Measurements from ENCODE around the gene TRMT11. TPM values are rescaled to one million over a fixed set of nuclear protein-coding genes. Genes with fewer than 3 reads are reported as not detected.

The TRMT11 gene
- total RNA-seq, 3 donors from 2014 or later (not counting 1 experiment from before 2014, with no cell fraction given): 12.2 to 16.6 (median 12.7) TPM

DNA sequence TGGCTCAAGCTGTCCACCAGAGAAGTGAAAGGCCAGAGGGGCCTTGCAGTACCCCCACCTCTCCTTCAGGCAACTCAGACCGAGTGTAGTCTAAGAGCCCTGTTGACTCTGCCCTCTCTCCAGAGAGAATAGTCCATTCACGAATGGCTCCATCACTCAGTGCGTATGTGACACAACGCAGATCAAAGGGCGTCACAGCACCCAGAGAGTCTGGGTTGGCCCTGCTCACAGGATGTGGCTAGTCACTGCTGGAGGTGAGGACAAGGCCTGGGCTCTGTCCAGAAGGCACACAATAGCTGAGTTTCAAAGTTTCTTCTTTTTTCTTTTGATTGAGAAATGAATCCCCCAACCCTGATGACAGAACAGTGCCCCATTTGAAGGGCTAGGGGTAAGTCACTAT, 74.1 kb downstream of the TRMT11 start:
- no peak overlapping the region for H3K4me3 ChIP-seq (ENCODE audit: low read length)
- H3K36me3 ChIP-seq (ENCODE audit: control insufficient read depth, insufficient read depth, low read length): no peaks in the 10 kb centered on the region
- H3K27me3 ChIP-seq (ENCODE audit: control insufficient read depth, insufficient read depth, low read length): no peaks in the 10 kb centered on the region
- Mint-ChIP-seq H3K36me3 (no peaks in the 10 kb centered on the region), H3K27me3 (ENCODE audit: low read depth in 2 of 2) (no peaks in the 10 kb centered on the region), H3K4me3 (no peak overlapping the region), H3K4me1 (peaks cover 7 to 14% of the 10 kb centered on the region in 2 donors), H3K9me3 (no peaks in the 10 kb centered on the region), H3K27ac (peak overlapping the region; percentile 36 to 40)
- ATAC-seq (peak; percentile 53 to 92 (median 64)), DNase-seq (no peak)
- H3K27ac ChIP-seq (ENCODE audit: low read length): no peak overlapping the region
- intact Hi-C loops (cut with micrococcal nuclease): no loop called here
- no peaks in the 10 kb centered on the region for H3K4me1 ChIP-seq (ENCODE audit: control insufficient read depth, insufficient read depth, low read length)
- H3K9me3 ChIP-seq (ENCODE audit: control insufficient read depth, insufficient read depth, low read length): no peaks in the 10 kb centered on the region
- TF ChIP-seq, protein P1, sequence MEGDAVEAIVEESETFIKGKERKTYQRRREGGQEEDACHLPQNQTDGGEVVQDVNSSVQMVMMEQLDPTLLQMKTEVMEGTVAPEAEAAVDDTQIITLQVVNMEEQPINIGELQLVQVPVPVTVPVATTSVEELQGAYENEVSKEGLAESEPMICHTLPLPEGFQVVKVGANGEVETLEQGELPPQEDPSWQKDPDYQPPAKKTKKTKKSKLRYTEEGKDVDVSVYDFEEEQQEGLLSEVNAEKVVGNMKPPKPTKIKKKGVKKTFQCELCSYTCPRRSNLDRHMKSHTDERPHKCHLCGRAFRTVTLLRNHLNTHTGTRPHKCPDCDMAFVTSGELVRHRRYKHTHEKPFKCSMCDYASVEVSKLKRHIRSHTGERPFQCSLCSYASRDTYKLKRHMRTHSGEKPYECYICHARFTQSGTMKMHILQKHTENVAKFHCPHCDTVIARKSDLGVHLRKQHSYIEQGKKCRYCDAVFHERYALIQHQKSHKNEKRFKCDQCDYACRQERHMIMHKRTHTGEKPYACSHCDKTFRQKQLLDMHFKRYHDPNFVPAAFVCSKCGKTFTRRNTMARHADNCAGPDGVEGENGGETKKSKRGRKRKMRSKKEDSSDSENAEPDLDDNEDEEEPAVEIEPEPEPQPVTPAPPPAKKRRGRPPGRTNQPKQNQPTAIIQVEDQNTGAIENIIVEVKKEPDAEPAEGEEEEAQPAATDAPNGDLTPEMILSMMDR (IDR thresholded peaks at IDR 0.05): no peak
- WGBS (ENCODE audit: insufficient coverage): 82% methylated on average over 5 of the region's 5 CpGs

DNA sequence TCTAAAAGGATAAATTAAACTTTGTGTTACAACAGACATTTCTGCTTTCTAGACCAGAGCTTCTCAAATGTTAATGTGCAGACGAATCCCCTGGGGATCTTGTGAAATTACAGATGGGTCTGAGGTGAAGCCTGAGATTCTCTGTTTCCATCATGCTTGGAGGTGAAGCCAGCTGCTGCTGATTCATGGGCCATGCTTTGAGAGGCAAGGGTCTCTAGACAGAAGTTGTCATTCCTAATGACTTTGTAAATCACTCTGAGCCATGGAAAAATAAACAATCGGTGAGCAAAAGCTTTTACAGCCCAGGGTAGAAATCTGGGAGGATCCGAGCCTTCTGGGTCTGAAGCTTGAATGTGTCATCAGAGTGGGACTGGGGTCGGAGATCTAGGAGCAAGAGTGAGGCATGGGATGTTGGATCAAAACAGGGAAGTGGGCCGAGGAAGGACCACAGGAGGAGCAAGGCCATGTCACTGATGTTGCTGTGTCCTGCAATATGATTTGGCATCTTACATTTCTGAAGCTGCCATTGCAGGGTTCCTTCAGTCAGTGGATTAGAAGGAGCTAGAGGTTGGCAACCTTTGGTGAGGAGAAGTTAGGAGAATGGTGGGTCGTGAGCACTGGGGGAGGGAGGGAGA, 77.3 kb downstream of the TRMT11 start:
- DNase-seq (no peak), ATAC-seq (no peak)
- Mint-ChIP-seq H3K9me3 (no peaks in the 10 kb centered on the region), H3K27me3 (ENCODE audit: low read depth in 2 of 2) (no peaks in the 10 kb centered on the region), H3K27ac (no peak overlapping the region), H3K4me1 (peaks cover 7 to 14% of the 10 kb centered on the region in 2 donors), H3K4me3 (no peak overlapping the region), H3K36me3 (no peaks in the 10 kb centered on the region)
- intact Hi-C loops (cut with micrococcal nuclease): no loop called here
- H3K4me3 ChIP-seq (ENCODE audit: low read length): no peak overlapping the region
- TF ChIP-seq, protein P1 (IDR thresholded peaks at IDR 0.05): no peak
- H3K9me3 ChIP-seq (ENCODE audit: control insufficient read depth, insufficient read depth, low read length): peaks cover 4% of the 10 kb centered on the region
- no peaks in the 10 kb centered on the region for H3K36me3 ChIP-seq (ENCODE audit: control insufficient read depth, insufficient read depth, low read length)
- 93% methylated on average over 6 of the region's 6 CpGs for WGBS (ENCODE audit: insufficient coverage)
- H3K27me3 ChIP-seq (ENCODE audit: control insufficient read depth, insufficient read depth, low read length): no peaks in the 10 kb centered on the region
- no peak overlapping the region for H3K27ac ChIP-seq (ENCODE audit: low read length)
- no peaks in the 10 kb centered on the region for H3K4me1 ChIP-seq (ENCODE audit: control insufficient read depth, insufficient read depth, low read length)

DNA sequence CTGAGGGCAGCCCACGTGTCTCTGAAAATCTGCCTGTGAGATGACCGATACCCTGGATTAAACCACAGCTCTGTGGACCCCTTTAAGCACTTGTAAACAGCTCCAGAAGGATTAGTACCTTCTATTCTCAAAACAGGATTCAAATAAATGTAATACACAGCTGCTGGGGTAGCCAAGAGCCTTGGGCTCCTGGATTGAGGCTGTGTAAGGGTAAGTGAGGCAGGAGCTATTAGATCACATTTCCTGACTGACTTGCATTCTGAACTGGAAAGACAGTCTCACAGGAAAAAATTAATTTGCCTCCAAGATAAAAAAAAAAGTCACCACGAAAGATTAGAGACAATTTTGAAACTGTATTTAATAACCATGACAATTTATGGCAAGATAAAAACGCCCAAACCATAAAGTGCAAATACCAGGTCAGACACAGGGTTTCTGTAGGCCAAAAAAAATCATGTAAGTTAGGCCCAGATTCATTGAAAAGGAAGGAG, 78.0 kb downstream of the TRMT11 start:
- Histone ChIP-seq H3K9me3 (ENCODE audit: control insufficient read depth, insufficient read depth, low read length) (peaks cover 4% of the 10 kb centered on the region), H3K4me3 (ENCODE audit: low read length) (no peak overlapping the region), H3K36me3 (ENCODE audit: control insufficient read depth, insufficient read depth, low read length) (no peaks in the 10 kb centered on the region), H3K4me1 (ENCODE audit: control insufficient read depth, insufficient read depth, low read length) (no peaks in the 10 kb centered on the region), H3K27me3 (ENCODE audit: control insufficient read depth, insufficient read depth, low read length) (no peaks in the 10 kb centered on the region), H3K27ac (ENCODE audit: low read length) (no peak overlapping the region)
- Mint-ChIP-seq H3K27ac (no peak overlapping the region), H3K4me3 (no peak overlapping the region), H3K36me3 (no peaks in the 10 kb centered on the region), H3K4me1 (peaks cover 7 to 14% of the 10 kb centered on the region in 2 donors), H3K9me3 (no peaks in the 10 kb centered on the region), H3K27me3 (ENCODE audit: low read depth in 2 of 2) (no peaks in the 10 kb centered on the region)
- TF ChIP-seq, protein P1 (IDR thresholded peaks at IDR 0.05): no peak
- DNase-seq (no peak), ATAC-seq (no peak)
- 90% methylated on average over 4 of the region's 4 CpGs for WGBS (ENCODE audit: insufficient coverage)
- intact Hi-C loops (cut with micrococcal nuclease): no loop called here

Measured in natural killer cell (primary cell).